NCI-H2196 treated with DMSO at 0.1 percent for 48 hours (cell line): ENCODE measurements around the gene UPF3B.
"Not testable (repeated sequence)": the region's sequence is repeated elsewhere in the genome, so short reads cannot be mapped to it uniquely, and the experiment has no call there.

Experiments used
- DNase-seq: peaks from one replicate; lab custom pipeline; 2025; ENCODE audit not compliant: unreplicated experiment; lab: John Stamatoyannopoulos, UW

The UPF3B gene

GRCh38 chrX:119852382-119853353, at the start of gene UPF3B:
Gene UPF3B (minus strand): TSS chrX:119852963. CDS start chrX:119852928, 35 bp downstream.
- peak; percentile 90 for DNase-seq

GRCh38 chrX:119900976-119901375, 48.2 kb upstream of the UPF3B start:
- DNase-seq: no peak

- no peak for DNase-seq
These were observed 46.4 kb upstream of the UPF3B start for GRCh38 chrX:119899125-119899524.

- no peak for DNase-seq
These were observed 43.1 kb upstream of the UPF3B start, which contains the start of gene AKAP14 for GRCh38 chrX:119895843-119896326. Gene AKAP14 (plus strand): TSS chrX:119895893. CDS start chrX:119903224, 7,331 bp downstream.

GRCh38 chrX:119891961-119892692, 39.4 kb upstream of the UPF3B start:
- not testable (repeated sequence) for DNase-seq

GRCh38 chrX:119890626-119891025, 37.9 kb upstream of the UPF3B start:
- DNase-seq: not testable (repeated sequence)

- DNase-seq: no peak
These were observed 35.1 kb upstream of the UPF3B start for GRCh38 chrX:119887721-119888425.

- no peak for DNase-seq
These were observed 33.0 kb upstream of the UPF3B start for GRCh38 chrX:119885554-119886428.

GRCh38 chrX:119880552-119881437, 28.0 kb upstream of the UPF3B start:
- DNase-seq: peak; percentile 1

GRCh38 chrX:119880076-119880475, 27.3 kb upstream of the UPF3B start:
- no peak for DNase-seq

GRCh38 chrX:119878740-119879139, 26.0 kb upstream of the UPF3B start:
- no peak for DNase-seq

GRCh38 chrX:119871599-119872395, 19.0 kb upstream of the UPF3B start, which contains the start of the genes NDUFA1 and RNF113A:
Gene NDUFA1 (plus strand): TSS chrX:119871832. CDS start chrX:119871912, 80 bp downstream.
Gene RNF113A (minus strand): TSS chrX:119871733. CDS start chrX:119871613, 120 bp downstream.
- DNase-seq: peak; percentile 51

GRCh38 chrX:119871245-119871598, 18.5 kb upstream of the UPF3B start:
- no peak for DNase-seq

GRCh38 chrX:119870626-119871131, 17.9 kb upstream of the UPF3B start:
- no peak for DNase-seq

GRCh38 chrX:119853444-119853843, 681 bp upstream of the UPF3B start:
- DNase-seq: no peak

- DNase-seq: no peak
These were observed 18.9 kb downstream of the UPF3B start for GRCh38 chrX:119833905-119834304.

- DNase-seq: no peak
These were observed 24.3 kb downstream of the UPF3B start for GRCh38 chrX:119828446-119828845.
